Measurements from ENCODE around the gene TSC22D2. TPM values are rescaled to one million over a fixed set of nuclear protein-coding genes. Genes with fewer than 3 reads are reported as not detected.

Gene TSC22D2
- total and polyA plus RNA-seq, 10 of the 15 experiments (the other 5 are each of a cell fraction or from before 2014, with no cell fraction given), result 7.4 to 19.4 (median 10.9) TPM

DNA sequence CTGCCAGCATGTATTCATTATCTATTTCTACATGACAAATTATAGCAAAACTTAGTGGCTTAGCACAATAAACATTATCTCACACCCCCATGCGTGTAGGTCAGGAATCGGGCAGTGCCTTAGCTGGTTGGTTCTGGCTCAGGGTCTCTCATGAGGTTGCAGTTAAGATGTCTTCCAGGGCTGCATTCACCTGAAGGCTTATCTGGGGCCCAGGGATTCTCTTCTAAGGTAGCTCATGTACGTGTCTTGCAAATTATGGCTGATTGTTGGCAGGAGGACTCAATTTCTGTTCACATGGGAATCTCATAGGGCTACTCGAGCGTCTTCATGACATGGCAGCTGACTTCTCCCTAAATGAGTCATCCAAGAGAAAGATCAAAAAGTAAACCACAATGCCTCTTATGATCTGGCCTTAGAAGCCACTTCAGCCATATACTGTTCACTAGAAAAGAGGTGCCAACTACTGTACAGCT is 42.9 kb upstream of the TSC22D2 start:
- no peaks in the 10 kb centered on the region for H3K9me3 ChIP-seq (replicated peaks; ENCODE audit: control insufficient read depth, insufficient read depth, low read length)
- H3K27me3 ChIP-seq (replicated peaks in 1 of 2; ENCODE audit: control insufficient read depth in 2 of 2, insufficient read depth in 2 of 2, low read length in 1 of 2), result no peaks in the 10 kb centered on the region
- no peak for TF ChIP-seq NRF1 (conservative IDR thresholded peaks at IDR 0.05; ENCODE audit: low read depth, low read length)
- 0 out of 2 replicates have a peak, but pooled peaks have one; percentile 49 for TF ChIP-seq YY1 (IDR thresholded peaks at IDR 0.05; ENCODE audit: low read depth, low read length)
- peak; percentile 82 for TF ChIP-seq RUNX3 (IDR thresholded peaks at IDR 0.05; ENCODE audit: low read length)
- TF ChIP-seq ATF7 (IDR thresholded peaks at IDR 0.05; ENCODE audit: low read depth), result 0 out of 2 replicates have a peak, but pooled peaks have one; percentile 10
- TF ChIP-seq IKZF1 (conservative IDR thresholded peaks at IDR 0.05), result peak; percentile 40; the same call in 1 of the 2 replicates
- TF ChIP-seq TCF7 (IDR thresholded peaks at IDR 0.05; ENCODE audit: borderline replicate concordance), result peak; percentile 74
- no peak for TF ChIP-seq CHD2 (IDR thresholded peaks at IDR 0.05; ENCODE audit: borderline replicate concordance, low read depth, low read length)
- peak; percentile 64; the same call in 1 of the 2 replicates for TF ChIP-seq IRF4 (IDR thresholded peaks at IDR 0.05; ENCODE audit: low read depth, low read length)
- TF ChIP-seq NBN (IDR thresholded peaks at IDR 0.05), result no peak
- TF ChIP-seq BCL11A (IDR thresholded peaks at IDR 0.05; ENCODE audit: low read depth, low read length), result 0 out of 2 replicates have a peak, but pooled peaks have one; percentile 16
- TF ChIP-seq JUNB (IDR thresholded peaks at IDR 0.05), result peak; percentile 56
- TF ChIP-seq NFYA (IDR thresholded peaks at IDR 0.05; ENCODE audit: borderline replicate concordance, low read depth, low read length), result no peak
- peak; percentile 38; the same call in 1 of the 2 replicates for TF ChIP-seq DPF2 (IDR thresholded peaks at IDR 0.05)
- TF ChIP-seq IKZF2 (IDR thresholded peaks at IDR 0.05), result peak; percentile 51 to 52; a peak in 2 of 4 replicates
- TF ChIP-seq, protein P1, sequence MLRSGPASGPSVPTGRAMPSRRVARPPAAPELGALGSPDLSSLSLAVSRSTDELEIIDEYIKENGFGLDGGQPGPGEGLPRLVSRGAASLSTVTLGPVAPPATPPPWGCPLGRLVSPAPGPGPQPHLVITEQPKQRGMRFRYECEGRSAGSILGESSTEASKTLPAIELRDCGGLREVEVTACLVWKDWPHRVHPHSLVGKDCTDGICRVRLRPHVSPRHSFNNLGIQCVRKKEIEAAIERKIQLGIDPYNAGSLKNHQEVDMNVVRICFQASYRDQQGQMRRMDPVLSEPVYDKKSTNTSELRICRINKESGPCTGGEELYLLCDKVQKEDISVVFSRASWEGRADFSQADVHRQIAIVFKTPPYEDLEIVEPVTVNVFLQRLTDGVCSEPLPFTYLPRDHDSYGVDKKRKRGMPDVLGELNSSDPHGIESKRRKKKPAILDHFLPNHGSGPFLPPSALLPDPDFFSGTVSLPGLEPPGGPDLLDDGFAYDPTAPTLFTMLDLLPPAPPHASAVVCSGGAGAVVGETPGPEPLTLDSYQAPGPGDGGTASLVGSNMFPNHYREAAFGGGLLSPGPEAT (IDR thresholded peaks at IDR 0.05; ENCODE audit: low read depth), result 0 out of 2 replicates have a peak, but pooled peaks have one; percentile 20
- peak; percentile 15 to 52; a peak in 1 of 4 replicates for TF ChIP-seq BHLHE40 (IDR thresholded peaks at IDR 0.05; ENCODE audit: borderline replicate concordance in 1 of 2, low read depth in 2 of 2, low read length in 1 of 2)
- H3K4me3 ChIP-seq, result no peak overlapping the region
- 44% methylated on average over 5 of the region's 5 CpGs for WGBS (ENCODE audit: insufficient coverage, insufficient replicate concordance, low lambda C conversion rate, missing lambda C conversion rate)
- DNase-seq (ENCODE audit: low read depth, low spot score) (peak; percentile 53), ATAC-seq (peak; percentile 91), FAIRE-seq (peak; percentile 75)
- H3K9ac ChIP-seq (ENCODE audit: control insufficient read depth, insufficient read depth, low read length), result no peak overlapping the region
- no peaks in the 10 kb centered on the region for H3K4me1 ChIP-seq (ENCODE audit: control insufficient read depth, insufficient read depth, low read length)
- no peak overlapping the region for H3K27ac ChIP-seq (ENCODE audit: control insufficient read depth, insufficient read depth)
- POLR2A ChIA-PET, result interaction anchor here (1.6 kb wide), 1 partner anchor 10 kb away, joined by 3 read pairs; no protein-coding TSS in a partner anchor
- SMC1A ChIA-PET (ENCODE audit: uncharacterized antibody, unreplicated experiment), result interaction anchor here (0.6 to 2.1 kb wide), 10 partner anchors 8 to 81 kb away, joined by 3 to 10 read pairs (median 3); partner anchors contain the start of gene TSC22D2
- H3K4me2 ChIP-seq (ENCODE audit: control insufficient read depth, insufficient read depth), result no peak overlapping the region
- no peaks in the 10 kb centered on the region for H3K36me3 ChIP-seq (ENCODE audit: control insufficient read depth in 2 of 2, insufficient read depth in 2 of 2, low read length in 1 of 2)
- CTCF ChIA-PET, result interaction anchor here (1.0 to 1.6 kb wide), 3 partner anchors 10 to 79 kb away, joined by 3 to 6 read pairs (median 4); no protein-coding TSS in a partner anchor
- BruUV-seq (replicated peaks), result no TSS peak
- in situ Hi-C loops (cut with MboI), result no loop called here
- RAD21 ChIA-PET (ENCODE audit: unreplicated experiment), result interaction anchor here (0.8 to 1.7 kb wide), 4 partner anchors 20 to 66 kb away, joined by 3 to 5 read pairs (median 3); partner anchors contain the start of gene TSC22D2
- H4K20me1 ChIP-seq (ENCODE audit: control insufficient read depth, insufficient read depth), result no peaks in the 10 kb centered on the region
- H2AFZ ChIP-seq (ENCODE audit: control insufficient read depth, low read depth, low read length), result 0 out of 2 replicates have a peak overlapping the region, but pooled peaks have one; percentile 0
- intact Hi-C loops (cut with micrococcal nuclease; ENCODE audit: unreplicated experiment), result no loop called here
- no peaks in the 10 kb centered on the region for H3K79me2 ChIP-seq (ENCODE audit: control insufficient read depth, insufficient read depth, low read length)

Measured in GM12878 (cell line).